ENCODE results near the gene PGAM2.

PGAM2 gene

DNA sequence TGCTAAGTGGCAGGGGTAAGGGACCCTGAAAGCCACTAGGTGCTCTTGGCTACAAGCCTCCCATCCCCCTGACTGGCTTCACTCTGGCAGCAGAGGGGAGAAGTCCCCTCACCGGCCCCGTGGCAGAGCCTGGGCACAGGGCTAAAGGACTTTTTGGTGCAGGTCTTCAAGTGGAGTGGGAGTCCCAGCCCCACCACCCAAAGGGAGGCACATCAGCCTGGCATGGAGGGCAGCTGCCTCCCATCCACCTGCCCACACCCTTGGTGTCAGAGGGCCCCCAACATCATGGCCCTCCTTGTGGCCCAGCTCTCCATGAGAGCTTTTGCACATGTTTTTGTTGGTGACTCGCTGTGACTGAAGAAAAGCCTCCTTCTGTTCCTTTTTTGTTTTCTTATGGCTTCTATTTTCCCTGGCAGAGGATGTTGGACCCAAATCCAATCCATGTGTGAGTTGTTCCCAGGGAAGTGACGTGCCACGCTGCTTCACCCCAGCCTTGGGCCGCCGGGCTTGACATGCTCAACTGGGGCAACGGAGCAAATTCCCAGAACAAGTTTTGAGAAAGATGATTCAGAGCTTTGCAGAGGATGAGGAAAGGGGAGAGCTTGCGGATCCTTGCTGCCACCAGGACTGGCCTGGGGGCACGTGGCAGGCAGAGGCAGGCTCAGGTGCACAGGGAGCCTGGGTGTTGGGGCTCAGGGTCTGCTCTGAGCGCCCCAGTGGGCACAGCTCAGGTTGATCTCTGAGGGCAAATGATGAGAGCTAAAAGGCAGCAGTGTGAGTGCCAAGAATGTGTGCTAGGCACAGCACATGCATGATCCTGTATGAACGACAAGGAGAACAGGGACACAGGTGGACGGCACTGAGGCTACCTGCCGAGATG lies 36.8 kb upstream of the PGAM2 start (continued):
- TF ChIP-seq ZBTB8A (tag by site-specific recombination; IDR thresholded peaks at IDR 0.05) (no peak), ZNF664 (tag by site-specific recombination; IDR thresholded peaks at IDR 0.05) (no peak), ZNF394 (tag by site-specific recombination; IDR thresholded peaks at IDR 0.05; ENCODE audit: borderline replicate concordance) (no peak), ZNF324 (tag by site-specific recombination; IDR thresholded peaks at IDR 0.05) (no peak)

DNA sequence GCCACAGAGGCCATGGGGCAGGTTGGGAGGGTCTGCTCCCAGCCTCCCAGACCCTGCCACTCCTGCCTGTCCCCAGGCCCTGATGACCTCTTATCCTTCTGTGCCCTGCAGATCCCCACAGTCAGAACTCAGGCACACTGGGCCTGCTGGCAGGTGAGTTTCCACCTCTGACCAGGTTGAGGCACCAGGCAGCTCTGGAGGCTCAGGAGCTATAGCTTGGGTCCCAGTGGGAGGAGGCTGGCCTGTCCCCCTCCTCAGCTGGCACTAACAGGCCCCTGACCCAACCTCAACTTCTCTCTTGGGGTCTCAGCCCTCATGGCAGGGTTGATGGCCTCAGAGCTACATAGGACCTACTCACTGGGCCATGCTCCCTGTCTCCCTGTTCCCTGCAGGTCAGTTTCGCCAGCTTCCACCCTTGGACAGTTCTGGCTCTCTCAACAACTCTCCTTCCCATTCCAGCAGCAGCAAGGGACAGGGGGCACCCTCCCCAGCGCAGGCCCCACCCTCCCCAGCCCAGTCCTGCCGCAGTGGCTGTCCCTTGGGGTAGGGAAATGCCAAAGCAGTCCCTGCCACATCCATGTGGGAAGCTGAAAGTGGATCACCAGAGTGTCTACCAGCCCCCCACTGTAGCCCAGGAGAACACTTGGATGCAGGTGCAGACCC lies 36.1 kb upstream of the PGAM2 start:
- CTCF ChIA-PET = interaction anchor here (1.3 kb wide), 1 partner anchor 96 kb away, joined by 3 read pairs; no protein-coding TSS in a partner anchor

DNA sequence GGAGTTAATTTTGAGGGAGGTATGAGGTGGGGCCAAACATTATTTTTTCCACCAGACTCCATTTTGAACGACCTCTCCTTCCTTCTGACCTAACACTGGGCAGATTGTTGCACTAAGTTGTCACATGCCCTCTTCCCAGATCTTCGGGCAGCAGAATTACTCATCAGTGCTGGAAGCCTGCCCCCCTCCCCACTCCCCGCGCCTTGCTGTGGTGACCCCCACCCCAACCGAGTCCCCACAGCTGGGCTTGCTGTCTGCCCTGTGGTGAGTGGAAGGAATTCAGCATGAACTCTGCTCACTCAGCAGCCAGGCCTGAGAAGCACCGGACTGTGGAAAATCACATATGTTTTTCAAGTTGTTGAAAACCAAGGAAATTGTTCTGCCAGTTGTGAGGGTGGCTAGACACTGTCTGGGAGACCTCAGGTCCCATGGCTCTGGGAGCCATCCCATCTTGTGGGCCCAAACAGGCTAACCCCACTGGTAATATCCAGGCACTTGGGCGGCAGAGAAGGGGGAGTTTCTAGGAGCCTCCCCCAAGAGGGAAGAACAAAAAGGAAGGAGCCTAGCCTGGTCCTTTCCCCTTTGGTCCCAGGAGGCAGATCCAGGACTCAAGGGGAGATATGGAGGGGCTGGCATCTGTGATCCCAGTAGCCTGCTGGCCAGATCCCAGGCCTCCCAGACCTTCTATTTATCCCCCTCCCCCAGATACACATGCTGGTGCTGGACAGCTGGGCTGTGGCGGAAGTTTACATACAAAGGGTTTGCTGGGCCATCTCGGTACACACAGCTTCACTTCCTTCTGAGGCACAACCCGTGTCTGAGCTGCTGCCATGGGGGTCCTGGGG lies 35.3 kb upstream of the PGAM2 start:
- no peaks in the 10 kb centered on the region for H3K9me3 ChIP-seq (ENCODE audit: control insufficient read depth, insufficient read depth, low read depth, low read length)
- H3K4me1 ChIP-seq (ENCODE audit: control insufficient read depth, insufficient read depth, low read length) = no peaks in the 10 kb centered on the region
- no peaks in the 10 kb centered on the region for H3K36me3 ChIP-seq (ENCODE audit: control insufficient read depth in 2 of 2, insufficient read depth in 1 of 2, low read length in 2 of 2)
- ChIA-PET CTCF (no interaction called here), POLR2A (no interaction called here)
- no peak overlapping the region for H3K4me3 ChIP-seq (ENCODE audit: low read depth, low read length)
- H3K27ac ChIP-seq (ENCODE audit: extremely low read depth, low read depth, low read length) = no peak overlapping the region
- TF ChIP-seq ZNF645 (tag by site-specific recombination; IDR thresholded peaks at IDR 0.05) = no peak
- no peak for TF ChIP-seq ZNF324 (tag by site-specific recombination; IDR thresholded peaks at IDR 0.05)
- no peak for TF ChIP-seq ZSCAN23 (tag by site-specific recombination; IDR thresholded peaks at IDR 0.05)
- TF ChIP-seq ZNF677 (tag by site-specific recombination; IDR thresholded peaks at IDR 0.05) = no peak
- TF ChIP-seq ZIC2 (tag by site-specific recombination; IDR thresholded peaks at IDR 0.05) = 0 out of 2 replicates have a peak, but pooled peaks have one; percentile 29
- no peak for TF ChIP-seq ZNF529 (tag by site-specific recombination; IDR thresholded peaks at IDR 0.05; ENCODE audit: insufficient replicate concordance)
- no peak for TF ChIP-seq ZNF768 (tag by site-specific recombination; IDR thresholded peaks at IDR 0.05)
- no peak for TF ChIP-seq ZNF701 (tag by site-specific recombination; IDR thresholded peaks at IDR 0.05)
- no peak for TF ChIP-seq ZNF202 (tag by site-specific recombination; IDR thresholded peaks at IDR 0.05; ENCODE audit: borderline replicate concordance)
- TF ChIP-seq, protein P1, sequence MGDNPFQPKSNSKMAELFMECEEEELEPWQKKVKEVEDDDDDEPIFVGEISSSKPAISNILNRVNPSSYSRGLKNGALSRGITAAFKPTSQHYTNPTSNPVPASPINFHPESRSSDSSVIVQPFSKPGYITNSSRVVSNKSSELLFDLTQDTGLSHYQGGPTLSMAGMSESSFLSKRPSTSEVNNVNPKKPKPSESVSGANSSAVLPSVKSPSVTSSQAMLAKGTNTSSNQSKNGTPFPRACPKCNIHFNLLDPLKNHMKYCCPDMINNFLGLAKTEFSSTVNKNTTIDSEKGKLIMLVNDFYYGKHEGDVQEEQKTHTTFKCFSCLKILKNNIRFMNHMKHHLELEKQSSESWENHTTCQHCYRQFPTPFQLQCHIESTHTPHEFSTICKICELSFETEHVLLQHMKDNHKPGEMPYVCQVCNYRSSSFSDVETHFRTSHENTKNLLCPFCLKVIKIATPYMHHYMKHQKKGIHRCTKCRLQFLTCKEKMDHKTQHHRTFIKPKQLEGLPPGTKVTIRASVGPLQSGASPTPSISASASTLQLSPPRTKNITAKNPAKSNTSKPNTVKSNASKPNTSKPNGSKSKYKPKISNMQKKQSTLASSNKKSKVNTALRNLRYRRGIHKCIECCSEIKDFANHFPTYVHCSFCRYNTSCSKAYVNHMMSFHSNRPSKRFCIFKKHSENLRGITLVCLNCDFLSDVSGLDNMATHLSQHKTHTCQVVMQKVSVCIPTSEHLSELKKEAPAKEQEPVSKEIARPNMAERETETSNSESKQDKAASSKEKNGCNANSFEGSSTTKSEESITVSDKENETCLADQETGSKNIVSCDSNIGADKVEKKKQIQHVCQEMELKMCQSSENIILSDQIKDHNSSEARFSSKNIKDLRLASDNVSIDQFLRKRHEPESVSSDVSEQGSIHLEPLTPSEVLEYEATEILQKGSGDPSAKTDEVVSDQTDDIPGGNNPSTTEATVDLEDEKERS (tag by site-specific recombination; IDR thresholded peaks at IDR 0.05) = no peak
- no peak for TF ChIP-seq SCRT2 (tag by site-specific recombination; IDR thresholded peaks at IDR 0.05)
- no peak for TF ChIP-seq ZNF76 (tag by site-specific recombination; IDR thresholded peaks at IDR 0.05; ENCODE audit: borderline replicate concordance, low read depth)
- TF ChIP-seq, protein P2, sequence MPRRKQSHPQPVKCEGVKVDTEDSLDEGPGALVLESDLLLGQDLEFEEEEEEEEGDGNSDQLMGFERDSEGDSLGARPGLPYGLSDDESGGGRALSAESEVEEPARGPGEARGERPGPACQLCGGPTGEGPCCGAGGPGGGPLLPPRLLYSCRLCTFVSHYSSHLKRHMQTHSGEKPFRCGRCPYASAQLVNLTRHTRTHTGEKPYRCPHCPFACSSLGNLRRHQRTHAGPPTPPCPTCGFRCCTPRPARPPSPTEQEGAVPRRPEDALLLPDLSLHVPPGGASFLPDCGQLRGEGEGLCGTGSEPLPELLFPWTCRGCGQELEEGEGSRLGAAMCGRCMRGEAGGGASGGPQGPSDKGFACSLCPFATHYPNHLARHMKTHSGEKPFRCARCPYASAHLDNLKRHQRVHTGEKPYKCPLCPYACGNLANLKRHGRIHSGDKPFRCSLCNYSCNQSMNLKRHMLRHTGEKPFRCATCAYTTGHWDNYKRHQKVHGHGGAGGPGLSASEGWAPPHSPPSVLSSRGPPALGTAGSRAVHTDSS (tag by site-specific recombination; IDR thresholded peaks at IDR 0.05) = no peak
- TF ChIP-seq ZNF112 (tag by site-specific recombination; IDR thresholded peaks at IDR 0.05) = no peak
- no peak for TF ChIP-seq ZBTB44 (tag by site-specific recombination; IDR thresholded peaks at IDR 0.05)
- TF ChIP-seq ZNF292 (tag by site-specific recombination; IDR thresholded peaks at IDR 0.05; ENCODE audit: borderline replicate concordance, low read depth) = no peak

More for the DNA sequence above, 36.1 kb upstream of the PGAM2 start:
- no peaks in the 10 kb centered on the region for H3K9me3 ChIP-seq (ENCODE audit: control insufficient read depth, insufficient read depth, low read depth, low read length)
- no peaks in the 10 kb centered on the region for H3K4me1 ChIP-seq (ENCODE audit: control insufficient read depth, insufficient read depth, low read length)
- H3K4me3 ChIP-seq (ENCODE audit: low read depth, low read length) = no peak overlapping the region
- H3K27ac ChIP-seq (ENCODE audit: extremely low read depth, low read depth, low read length) = no peak overlapping the region
- no peak for TF ChIP-seq ZNF629 (tag by site-specific recombination; IDR thresholded peaks at IDR 0.05)
- no peaks in the 10 kb centered on the region for H3K36me3 ChIP-seq (ENCODE audit: control insufficient read depth in 2 of 2, insufficient read depth in 1 of 2, low read length in 2 of 2)
- POLR2A ChIA-PET = no interaction called here
